Adipocyte (in vitro differentiated cells): ENCODE results near the gene TFDP1.
"Not testable (repeated sequence)": the region's sequence is repeated elsewhere in the genome, so short reads cannot be mapped to it uniquely, and the experiment has no call there.

Experiments
- DNase-seq: peaks from one replicate; pipeline ENCODE4 v3.0.0-alpha.2; 2015; ENCODE audit warnings: low read depth
- H3K27me3 ChIP-seq: replicated peaks from 2 replicates; pipeline ENCODE4 v1.7.0; 2013; ENCODE audit warnings: mild to moderate bottlenecking, low read length, moderate library complexity; ENCODE audit not compliant: control insufficient read depth, insufficient read depth
- H3K36me3 ChIP-seq: 2 replicates; pipeline ENCODE4 v1.7.0; 2013; ENCODE audit warnings: low read length, mild to moderate bottlenecking, moderate library complexity; ENCODE audit not compliant: control insufficient read depth, insufficient read depth, severe bottlenecking
- H3K4me1 ChIP-seq: 2 replicates; pipeline ENCODE4 v1.7.0; 2013; ENCODE audit warnings: mild to moderate bottlenecking, low read length, moderate library complexity; ENCODE audit not compliant: control insufficient read depth, insufficient read depth
- H3K4me3 ChIP-seq: 2 replicates; pipeline ENCODE4 v1.7.0; 2013; ENCODE audit warnings: mild to moderate bottlenecking, low read length, moderate library complexity
- H3K9ac ChIP-seq: 2 replicates; pipeline ENCODE4 v1.7.0; 2013; ENCODE audit warnings: mild to moderate bottlenecking, low read length, moderate library complexity
- H3K9me3 ChIP-seq: 2 replicates; pipeline ENCODE4 v1.7.0; 2013; ENCODE audit warnings: mild to moderate bottlenecking, low read length, moderate library complexity; ENCODE audit not compliant: control insufficient read depth

The TFDP1 gene

DNA sequence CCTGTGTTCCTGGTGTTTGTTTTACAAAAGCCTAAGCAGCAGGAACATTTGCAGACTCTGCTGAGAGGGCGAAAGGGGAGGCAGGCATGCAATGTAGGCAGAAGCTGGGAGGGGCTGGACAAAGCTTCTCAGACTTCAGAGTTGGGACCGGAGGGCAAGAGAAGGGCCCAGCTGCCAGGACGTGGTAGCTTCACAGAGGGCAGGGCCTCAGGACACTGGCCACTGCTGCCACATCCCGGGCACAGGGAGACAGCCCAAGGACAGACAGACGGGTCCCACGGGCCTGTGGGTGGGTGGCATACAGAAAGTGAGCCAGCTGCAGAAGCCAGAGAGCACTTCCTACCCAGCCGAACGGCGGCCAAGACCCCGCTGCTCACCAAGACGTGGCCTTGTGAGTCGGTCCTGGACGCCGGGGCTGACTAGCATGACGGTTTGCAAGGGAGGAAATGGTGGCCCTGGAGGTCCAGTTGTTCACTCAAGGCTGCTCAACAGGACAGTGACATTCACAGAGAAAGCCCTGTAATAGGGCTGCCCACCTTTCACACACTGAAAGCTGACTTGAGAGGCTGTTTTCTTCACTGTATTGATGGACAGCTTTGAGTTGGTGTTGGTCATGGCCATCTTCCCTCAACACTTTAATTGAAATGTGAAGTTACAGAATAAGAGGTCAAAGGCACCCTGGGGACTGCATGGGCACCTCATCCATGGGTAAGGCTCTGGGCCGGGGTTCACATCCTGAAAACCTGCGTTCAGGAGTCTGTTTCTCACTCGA, 23.7 kb upstream of the TFDP1 start:
- H3K36me3 ChIP-seq = no peaks in the 10 kb centered on the region
- no peaks in the 10 kb centered on the region for H3K4me1 ChIP-seq
- H3K27me3 ChIP-seq = peaks cover 9% of the 10 kb centered on the region
- H3K4me3 ChIP-seq = no peak overlapping the region
- no peak for DNase-seq
- no peaks in the 10 kb centered on the region for H3K9me3 ChIP-seq
- no peak overlapping the region for H3K9ac ChIP-seq

DNA sequence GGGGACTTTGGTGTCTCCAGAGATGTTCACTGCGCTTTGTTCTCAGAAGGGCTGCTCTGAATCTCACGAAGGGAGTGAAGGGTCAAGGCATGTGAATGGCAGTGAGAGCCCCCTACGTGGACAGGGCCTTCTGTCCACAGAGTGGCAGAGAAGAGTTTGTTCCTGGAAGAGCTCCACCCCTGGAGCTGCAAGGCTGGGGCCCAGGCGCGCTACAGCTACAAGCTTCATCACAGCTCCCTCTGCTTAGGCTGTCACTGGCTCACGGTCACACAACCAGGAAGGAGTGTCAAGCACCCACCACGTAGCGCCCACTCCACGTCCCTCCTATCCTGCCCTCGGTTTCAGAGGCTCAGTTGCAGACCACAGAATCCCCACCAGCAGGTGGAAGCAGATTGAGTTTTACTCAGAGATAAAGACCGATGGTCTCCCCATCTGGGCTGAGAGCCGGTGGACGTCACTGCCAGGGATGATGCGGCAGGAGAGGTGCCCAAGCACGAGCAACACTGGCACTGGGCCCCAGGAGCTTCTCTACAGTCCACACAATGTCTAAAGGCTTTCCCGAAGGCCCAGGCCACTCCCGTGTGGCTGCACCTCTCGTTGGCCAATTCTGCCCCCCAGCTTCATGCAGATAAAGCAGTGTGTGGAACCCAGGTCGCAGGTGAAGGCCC, 23.0 kb upstream of the TFDP1 start:
- H3K9me3 ChIP-seq = no peaks in the 10 kb centered on the region
- no peaks in the 10 kb centered on the region for H3K36me3 ChIP-seq
- no peaks in the 10 kb centered on the region for H3K4me1 ChIP-seq
- H3K9ac ChIP-seq = no peak overlapping the region
- H3K27me3 ChIP-seq = peaks cover 16% of the 10 kb centered on the region
- DNase-seq = no peak
- H3K4me3 ChIP-seq = no peak overlapping the region

GRCh38 chr13:113562085-113562749, 22.3 kb upstream of the TFDP1 start:
- Histone ChIP-seq H3K9me3 (no peaks in the 10 kb centered on the region), H3K36me3 (no peaks in the 10 kb centered on the region), H3K4me1 (no peaks in the 10 kb centered on the region), H3K4me3 (no peak overlapping the region), H3K27me3 (peaks cover 18% of the 10 kb centered on the region), H3K9ac (no peak overlapping the region)
- peak; percentile 87 for DNase-seq

DNA sequence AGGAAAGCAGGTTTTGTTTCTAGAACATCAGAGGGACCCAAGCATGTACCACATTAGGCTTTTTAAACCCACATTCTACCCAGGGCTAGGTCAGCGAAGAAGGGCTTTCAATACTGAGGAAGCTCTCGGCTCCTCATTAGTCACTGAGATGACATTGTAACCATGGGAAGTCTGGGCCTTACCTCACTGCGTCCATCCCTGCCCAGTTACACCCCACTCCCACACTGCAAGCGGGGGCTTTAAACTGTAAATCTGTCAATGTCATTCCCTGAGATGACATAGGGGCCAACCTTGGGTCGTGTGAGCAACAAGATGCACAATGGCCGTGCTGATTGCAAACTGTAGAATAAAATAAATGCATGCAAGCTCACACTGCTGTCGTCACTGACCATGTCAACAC, 21.7 kb upstream of the TFDP1 start:
- DNase-seq = no peak
- no peak overlapping the region for H3K4me3 ChIP-seq

DNA sequence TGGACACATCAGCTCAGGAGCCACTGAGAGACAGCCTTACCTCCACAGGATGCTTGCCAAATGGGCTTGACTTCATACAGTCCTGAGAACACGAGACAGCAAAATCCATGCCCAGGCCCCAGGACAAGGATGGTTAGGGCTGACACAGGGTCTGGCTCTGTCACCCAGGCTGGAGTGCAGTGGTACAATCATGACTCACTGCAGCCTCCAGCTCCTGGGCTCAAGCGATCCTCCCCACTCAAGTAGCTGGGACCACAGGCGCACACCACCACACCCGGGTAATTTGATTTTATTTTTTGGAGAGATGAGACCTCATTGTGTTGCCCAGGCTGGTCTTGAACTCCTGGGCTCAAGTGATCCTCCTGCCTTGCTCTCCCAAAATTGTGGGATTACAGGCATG, 21.0 kb upstream of the TFDP1 start:
- not testable (repeated sequence) for H3K9ac ChIP-seq, H3K4me3 ChIP-seq, H3K9me3 ChIP-seq, H3K36me3 ChIP-seq, H3K4me1 ChIP-seq, DNase-seq
- H3K27me3 ChIP-seq = peaks cover 22% of the 10 kb centered on the region

More for the DNA sequence above, 21.7 kb upstream of the TFDP1 start:
- H3K4me1 ChIP-seq = no peaks in the 10 kb centered on the region
- H3K27me3 ChIP-seq = peaks cover 21% of the 10 kb centered on the region
- H3K9me3 ChIP-seq = no peaks in the 10 kb centered on the region
- no peaks in the 10 kb centered on the region for H3K36me3 ChIP-seq
- no peak overlapping the region for H3K9ac ChIP-seq

DNA sequence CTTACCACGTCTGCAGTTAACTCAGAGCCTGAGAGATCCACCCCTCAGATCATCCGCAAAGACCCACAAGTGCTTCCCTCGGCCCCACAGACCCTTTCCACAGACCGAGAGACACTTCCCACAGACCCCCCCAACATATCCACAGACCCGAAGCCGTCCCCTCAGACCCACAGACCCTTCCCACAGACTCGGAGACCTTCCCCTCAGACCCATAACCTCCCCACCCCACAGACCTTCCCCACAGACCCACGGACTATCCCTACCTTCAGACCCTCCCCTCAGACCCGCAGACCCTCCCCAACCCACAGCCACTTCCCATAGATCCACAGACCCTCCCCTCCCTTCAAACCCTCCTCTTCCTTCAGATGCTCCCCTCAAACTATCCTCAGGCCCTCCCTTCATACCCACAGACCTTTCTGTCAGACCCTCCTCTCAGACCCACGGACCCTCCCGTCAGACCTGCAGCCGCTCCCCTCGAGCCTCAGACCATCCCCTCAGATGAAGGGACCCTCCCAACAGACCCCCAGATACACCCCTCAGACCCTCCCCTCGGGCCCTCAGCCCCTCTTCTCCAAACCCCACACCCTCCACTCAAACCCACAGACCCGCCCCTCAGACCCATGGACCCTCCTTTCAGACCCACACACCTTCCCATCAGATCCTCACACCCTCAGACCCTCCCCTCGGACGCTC, 20.1 kb upstream of the TFDP1 start:
- Histone ChIP-seq H3K36me3 (no peaks in the 10 kb centered on the region), H3K9ac (no peak overlapping the region), H3K4me3 (no peak overlapping the region), H3K27me3 (peaks cover 22% of the 10 kb centered on the region), H3K4me1 (no peaks in the 10 kb centered on the region), H3K9me3 (no peaks in the 10 kb centered on the region)
- DNase-seq = no peak

DNA sequence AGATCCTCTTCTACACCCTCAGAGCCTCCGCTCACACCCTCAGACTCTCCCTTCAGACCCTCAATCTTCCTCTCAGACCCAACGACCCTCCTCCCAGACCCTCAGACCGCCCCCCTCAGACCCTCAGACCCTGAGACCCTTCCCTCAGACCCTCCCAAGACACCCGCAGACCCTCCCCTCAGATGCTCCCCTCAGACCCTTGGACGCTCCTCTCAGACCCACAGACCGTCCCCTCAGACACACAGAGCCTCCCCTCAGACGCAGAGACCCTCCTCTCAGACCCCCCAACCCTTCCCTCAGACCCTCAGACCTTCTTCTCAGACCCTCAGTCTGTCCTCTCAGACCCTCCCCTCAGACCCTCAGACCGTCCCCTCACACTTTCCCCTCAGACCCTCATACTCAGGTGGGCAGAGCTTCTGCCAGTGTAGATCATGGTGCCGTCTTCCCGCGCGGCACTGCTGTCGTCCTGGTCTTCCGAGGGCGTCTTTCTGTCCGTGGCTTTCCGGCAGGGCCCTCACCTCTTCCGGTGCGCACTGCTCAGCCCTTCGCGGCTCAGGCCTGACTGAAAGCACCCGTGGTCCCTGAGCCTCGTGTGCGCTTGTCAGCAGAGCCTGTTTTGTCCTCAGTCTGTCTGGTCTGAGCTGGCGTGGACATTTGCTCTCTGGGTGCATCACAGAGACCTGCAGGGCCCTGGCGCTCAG, 18.9 kb upstream of the TFDP1 start:
- DNase-seq = no peak
- H3K4me3 ChIP-seq = no peak overlapping the region
- no peak overlapping the region for H3K9ac ChIP-seq
- peaks cover 22% of the 10 kb centered on the region for H3K27me3 ChIP-seq
- H3K4me1 ChIP-seq = no peaks in the 10 kb centered on the region
- H3K36me3 ChIP-seq = no peaks in the 10 kb centered on the region
- no peaks in the 10 kb centered on the region for H3K9me3 ChIP-seq

DNA sequence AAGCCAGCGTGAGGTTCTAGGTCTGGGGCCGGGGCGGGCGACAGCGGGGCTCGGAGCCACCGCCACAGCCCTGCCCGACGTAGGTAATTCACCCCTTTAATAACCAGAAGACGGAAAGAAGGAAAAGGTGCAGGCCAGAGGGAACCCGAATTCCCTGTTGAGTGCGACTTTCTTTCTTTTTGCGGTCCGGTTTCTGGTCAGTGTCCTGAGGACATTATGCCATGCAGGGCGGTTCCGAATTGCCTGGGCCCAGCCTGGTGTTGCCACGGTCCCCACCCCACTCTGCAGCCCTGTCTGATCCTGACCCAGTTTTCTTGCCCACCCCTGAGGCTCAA, 18.4 kb upstream of the TFDP1 start:
- no peak overlapping the region for H3K9ac ChIP-seq
- no peak overlapping the region for H3K4me3 ChIP-seq
- H3K27me3 ChIP-seq = peaks cover 21% of the 10 kb centered on the region
- DNase-seq = no peak
- H3K36me3 ChIP-seq = no peaks in the 10 kb centered on the region
- H3K9me3 ChIP-seq = no peaks in the 10 kb centered on the region
- no peaks in the 10 kb centered on the region for H3K4me1 ChIP-seq

DNA sequence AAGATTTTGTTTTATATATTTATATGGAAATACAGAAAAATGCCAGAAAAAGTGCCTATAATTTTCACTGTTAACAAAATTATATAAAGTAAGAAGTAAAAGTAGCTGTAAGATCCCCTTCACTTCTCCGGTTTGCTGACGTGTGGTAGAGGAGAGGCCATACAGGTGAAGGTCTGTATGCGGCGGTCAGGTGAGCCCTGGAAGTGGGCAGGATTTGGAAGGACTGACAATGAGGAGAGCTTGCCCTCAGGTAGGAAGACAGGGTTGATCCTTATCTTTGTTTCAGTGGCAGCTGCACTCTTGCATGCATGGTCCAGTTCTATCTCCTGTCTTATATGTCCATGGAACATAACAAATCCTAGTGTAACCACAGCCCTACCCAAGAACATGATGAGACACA, 16.9 kb upstream of the TFDP1 start:
- Histone ChIP-seq H3K27me3 (peaks cover 18% of the 10 kb centered on the region), H3K36me3 (no peaks in the 10 kb centered on the region), H3K4me3 (no peak overlapping the region), H3K9ac (no peak overlapping the region), H3K9me3 (peaks cover 3% of the 10 kb centered on the region), H3K4me1 (no peaks in the 10 kb centered on the region)
- no peak for DNase-seq

GRCh38 chr13:113573065-113573464, 11.5 kb upstream of the TFDP1 start:
- no peaks in the 10 kb centered on the region for H3K36me3 ChIP-seq
- peaks cover 29% of the 10 kb centered on the region for H3K9me3 ChIP-seq

GRCh38 chr13:113576597-113576996, 8.0 kb upstream of the TFDP1 start:
- H3K9me3 ChIP-seq = peaks cover 30% of the 10 kb centered on the region
- H3K36me3 ChIP-seq = no peaks in the 10 kb centered on the region
- no peaks in the 10 kb centered on the region for H3K4me1 ChIP-seq
- H3K9ac ChIP-seq = no peak overlapping the region
- H3K27me3 ChIP-seq = no peaks in the 10 kb centered on the region
- no peak overlapping the region for H3K4me3 ChIP-seq
- no peak for DNase-seq

More at GRCh38 chr13:113573065-113573464, 11.5 kb upstream of the TFDP1 start:
- Histone ChIP-seq H3K4me1 (no peaks in the 10 kb centered on the region), H3K4me3 (no peak overlapping the region), H3K9ac (no peak overlapping the region), H3K27me3 (no peaks in the 10 kb centered on the region)
- no peak for DNase-seq
